Liver (tissue), 9 donors: ENCODE measurements around the gene CAMKMT. TPM values are rescaled to one million over a fixed set of nuclear protein-coding genes. Genes with fewer than 3 reads are reported as not detected.

ENCODE experiments used
- DNase-seq: peaks from one replicate; pipeline ENCODE4 v3.0.0-alpha.2; 2017; ENCODE audit warnings: low spot score
- H3K27ac ChIP-seq, 2 donors: one replicate each; pipeline ENCODE4 v1.7.0; 2013; ENCODE audit warnings: inconsistent platforms in 2 of 2, low read length in 2 of 2, control low read depth in 1 of 2, low read depth in 1 of 2, mild to moderate bottlenecking in 1 of 2
- H3K27me3 ChIP-seq, 4 donors: one replicate each; pipeline versions ENCODE4 v1.6.1 to v1.7.0; 2013; ENCODE audit warnings: low read length in 3 of 4, inconsistent platforms in 1 of 4, mild to moderate bottlenecking in 1 of 4, moderate library complexity in 1 of 4; ENCODE audit not compliant: control insufficient read depth in 4 of 4, insufficient read depth in 4 of 4
- H3K36me3 ChIP-seq, 4 donors: one replicate each; pipeline versions ENCODE4 v1.6.1 to v1.7.0; 2013; ENCODE audit warnings: low read length in 3 of 4, mild to moderate bottlenecking in 3 of 4, low read depth in 1 of 4, moderate library complexity in 1 of 4; ENCODE audit not compliant: control insufficient read depth in 4 of 4, insufficient read depth in 3 of 4
- H3K4me1 ChIP-seq, 4 donors: one replicate each; pipeline versions ENCODE4 v1.6.1 to v1.7.0; 2013; ENCODE audit warnings: low read length in 3 of 4, mild to moderate bottlenecking in 3 of 4, moderate library complexity in 1 of 4; ENCODE audit not compliant: control insufficient read depth in 4 of 4, insufficient read depth in 4 of 4
- H3K4me3 ChIP-seq, 3 donors: one replicate each; pipeline versions ENCODE4 v1.6.1 to v1.7.0; 2013; ENCODE audit warnings: low read length in 3 of 3, control low read depth in 1 of 3, low read depth in 1 of 3, mild to moderate bottlenecking in 1 of 3
- H3K9ac ChIP-seq, 2 donors: one replicate each; pipeline ENCODE4 v1.7.0; 2013; ENCODE audit warnings: low read length in 2 of 2, mild to moderate bottlenecking in 2 of 2, moderate library complexity in 2 of 2, control low read depth in 1 of 2, low read depth in 1 of 2
- H3K9me3 ChIP-seq, 4 donors: one replicate each; pipeline versions ENCODE4 v1.6.1 to v1.7.0; 2013; ENCODE audit warnings: low read length in 3 of 4; ENCODE audit not compliant: control insufficient read depth in 4 of 4
- ATF3 ChIP-seq: IDR thresholded peaks from 2 replicates; pipeline ENCODE4 v1.6.1; 2016; ENCODE audit warnings: antibody characterized with exemption
- CTCF ChIP-seq: fragments of 150-350 bp; IDR thresholded peaks from 2 replicates; pipeline ENCODE4 v1.5.1; 2017; ENCODE audit warnings: improper control_type of control experiment, low read depth, low read length; ENCODE audit not compliant: missing input control
- EGR1 ChIP-seq, 2 donors: IDR thresholded peaks; 2 replicates each; pipeline ENCODE4 v1.6.1; 2016 to 2018; ENCODE audit warnings: antibody characterized with exemption in 2 of 2, low read depth in 2 of 2
- FOXA1 ChIP-seq: IDR thresholded peaks from 2 replicates; pipeline ENCODE4 v1.6.1; 2016; ENCODE audit warnings: antibody characterized with exemption
- FOXA2 ChIP-seq: IDR thresholded peaks from 2 replicates; pipeline ENCODE4 v1.6.1; 2016; ENCODE audit warnings: antibody characterized with exemption
- GABPA ChIP-seq, 2 donors: IDR thresholded peaks in 1 of 2; conservative IDR thresholded peaks in 1 of 2; 2 replicates each; pipeline ENCODE4 v1.6.1; 2016; ENCODE audit warnings: antibody characterized with exemption in 2 of 2, mild to moderate bottlenecking in 1 of 2, moderate library complexity in 1 of 2
- HNF4A ChIP-seq, 2 donors: conservative IDR thresholded peaks; 2 replicates each; pipeline ENCODE4 v1.6.1; 2016; ENCODE audit warnings: antibody characterized with exemption in 2 of 2, mild to moderate bottlenecking in 2 of 2
- HNF4G ChIP-seq: IDR thresholded peaks from 2 replicates; pipeline ENCODE4 v1.6.1; 2016; ENCODE audit warnings: antibody characterized with exemption
- JUND ChIP-seq, 2 donors: IDR thresholded peaks; 2 replicates each; pipeline ENCODE4 v1.6.1; 2016; ENCODE audit warnings: antibody characterized with exemption in 2 of 2
- MAX ChIP-seq: IDR thresholded peaks from 2 replicates; pipeline ENCODE4 v1.6.1; 2016; ENCODE audit warnings: antibody characterized with exemption
- NR2F2 ChIP-seq: IDR thresholded peaks from 2 replicates; pipeline ENCODE4 v1.6.1; 2016; ENCODE audit warnings: antibody characterized with exemption
- RAD21 ChIP-seq, 2 donors: IDR thresholded peaks; 2 replicates each; pipeline ENCODE4 v1.6.1; 2016; ENCODE audit warnings: antibody characterized with exemption in 2 of 2, mild to moderate bottlenecking in 2 of 2
- REST ChIP-seq: IDR thresholded peaks from 2 replicates; pipeline ENCODE4 v1.6.1; 2016; ENCODE audit warnings: antibody characterized with exemption, mild to moderate bottlenecking
- RXRA ChIP-seq, 2 donors: IDR thresholded peaks; 2 replicates each; pipeline ENCODE4 v1.6.1; 2017 to 2018; ENCODE audit warnings: antibody characterized with exemption in 2 of 2, mild to moderate bottlenecking in 1 of 2
- SP1 ChIP-seq: IDR thresholded peaks from 2 replicates; pipeline ENCODE4 v1.6.1; 2018; ENCODE audit warnings: antibody characterized with exemption, mild to moderate bottlenecking
- TAF1 ChIP-seq: conservative IDR thresholded peaks from 2 replicates; pipeline ENCODE4 v1.6.1; 2016; ENCODE audit warnings: antibody characterized with exemption, mild to moderate bottlenecking
- YY1 ChIP-seq: IDR thresholded peaks from 2 replicates; pipeline ENCODE4 v1.6.1; 2016; ENCODE audit warnings: antibody characterized with exemption, mild to moderate bottlenecking
- ZBTB33 ChIP-seq: IDR thresholded peaks from 2 replicates; pipeline ENCODE4 v1.6.1; 2016; ENCODE audit warnings: antibody characterized with exemption
- WGBS: extraction: QIAGEN DNeasy Blood & Tissue Kit; methylation state at CpG from one replicate; pipeline ENCODE4 v1.1.7; 2013; 5-methylcytosine and 5-hydroxymethylcytosine counted together
- polyA plus RNA-seq, 2 donors: library from polyadenylated mRNA; stranded (reverse) in 1 of 2; unstranded in 1 of 2; fragments of 200-250 nt in 1 of 2; fragments of >200 nt in 1 of 2; fragmentation: Nextera tagmentation in 1 of 2; extraction: Ambion mirVana in 1 of 2; gene quantifications; one replicate each; pipeline versions ENCODE4 v1.2.1 to v1.2.3, GENCODE V29; 2013 to 2015
- total RNA-seq, 2 donors: library from RNA; depleted of rRNA; stranded (reverse); fragments of >200 nt; gene quantifications; one replicate each; pipeline ENCODE4 v1.2.3, GENCODE V29; 2014
- donor health status: healthy.
- donor health status: healthy.
- donor health status: healthy.
- donor health status: healthy.
- donor health status: healthy.

The CAMKMT gene
- total and polyA plus RNA-seq, 4 donors: 1.5 to 12.7 (median 7.1) TPM

GRCh38 chr2:44362207-44363015, 664 bp downstream of the CAMKMT start:
- under 1% methylated on average over 32 of the region's 32 CpGs for WGBS
- Histone ChIP-seq H3K9me3 (no peaks in the 10 kb centered on the region), H3K4me1 (peaks cover 5 to 25% (median 17%) of the 10 kb centered on the region in 4 donors), H3K27me3 (no peaks in the 10 kb centered on the region), H3K9ac (peak overlapping the region; percentile 89 to 95), H3K36me3 (no peaks in the 10 kb centered on the region), H3K4me3 (peak overlapping the region; percentile 78 to 95 (median 95)), H3K27ac (peak overlapping the region; percentile 88 to 96)
- DNase-seq: peak; percentile 50
- TF ChIP-seq JUND (IDR thresholded peaks at IDR 0.05): no peak

GRCh38 chr2:44364604-44365003, 2.9 kb downstream of the CAMKMT start:
- H3K4me1 ChIP-seq: peaks cover 5 to 22% (median 13%) of the 10 kb centered on the region in 4 donors
- WGBS: 97% methylated on average over 3 of the region's 3 CpGs
- H3K4me3 ChIP-seq: no peak overlapping the region
- no peaks in the 10 kb centered on the region for H3K36me3 ChIP-seq
- TF ChIP-seq GABPA (IDR thresholded peaks at IDR 0.05 in 1 of 2, conservative IDR thresholded peaks at IDR 0.05 in 1 of 2) (no peak), FOXA2 (no peak), FOXA1 (no peak), JUND (IDR thresholded peaks at IDR 0.05) (no peak), NR2F2 (no peak), HNF4G (no peak)
- H3K27me3 ChIP-seq: no peaks in the 10 kb centered on the region
- no peak overlapping the region for H3K9ac ChIP-seq
- H3K27ac ChIP-seq: no peak overlapping the region
- no peaks in the 10 kb centered on the region for H3K9me3 ChIP-seq
- DNase-seq: no peak

- Histone ChIP-seq H3K36me3 (no peaks in the 10 kb centered on the region), H3K4me1 (peaks cover 0 to 7% (median 4%) of the 10 kb centered on the region in 4 donors), H3K27ac (no peak overlapping the region), H3K9me3 (no peaks in the 10 kb centered on the region), H3K9ac (no peak overlapping the region), H3K27me3 (no peaks in the 10 kb centered on the region), H3K4me3 (no peak overlapping the region)
- no peak for DNase-seq
- TF ChIP-seq GABPA (IDR thresholded peaks at IDR 0.05 in 1 of 2, conservative IDR thresholded peaks at IDR 0.05 in 1 of 2) (no peak), YY1 (no peak), SP1 (no peak), HNF4A (conservative IDR thresholded peaks at IDR 0.05) (no peak), FOXA2 (no peak), ATF3 (no peak), JUND (IDR thresholded peaks at IDR 0.05) (no peak), TAF1 (no peak), MAX (no peak), RXRA (IDR thresholded peaks at IDR 0.05) (no peak), REST (no peak), RAD21 (IDR thresholded peaks at IDR 0.05) (no peak), HNF4G (no peak), NR2F2 (no peak), EGR1 (IDR thresholded peaks at IDR 0.05; ENCODE audit: low read depth in 2 of 2) (no peak), CTCF (no peak), ZBTB33 (no peak), FOXA1 (no peak)
- WGBS: 94% methylated on average over 1 of the region's 1 CpG
Observed at GRCh38 chr2:44367591-44367990, 5.8 kb downstream of the CAMKMT start.
